Urinary bladder (tissue), 4 donors: Measurements from ENCODE around the gene TMEFF1. TPM values are rescaled to one million over a fixed set of nuclear protein-coding genes. Genes with fewer than 3 reads are reported as not detected.
"Not testable (repeated sequence)": the region's sequence is repeated elsewhere in the genome, so short reads cannot be mapped to it uniquely, and the experiment has no call there.

Experiments
- DNase-seq: peaks from one replicate; pipeline ENCODE4 v3.0.0-alpha.2; 2015; ENCODE audit errors: extremely low spot score
- H3K27ac ChIP-seq: one replicate; pipeline ENCODE4 v1.5.1; 2013; ENCODE audit warnings: low read depth, mild to moderate bottlenecking, moderate library complexity
- H3K36me3 ChIP-seq: one replicate; pipeline ENCODE4 v1.6.1; 2013; ENCODE audit warnings: mild to moderate bottlenecking, moderate library complexity; ENCODE audit not compliant: insufficient read depth
- H3K4me1 ChIP-seq: one replicate; pipeline ENCODE4 v1.6.1; 2013; ENCODE audit warnings: mild to moderate bottlenecking, moderate library complexity; ENCODE audit not compliant: insufficient read depth
- H3K4me3 ChIP-seq: one replicate; pipeline ENCODE4 v1.5.1; 2013; ENCODE audit warnings: low read depth, low read length
- WGBS: extraction: QIAGEN DNeasy Blood & Tissue Kit; methylation state at CpG from one replicate; pipeline ENCODE4 v1.1.7; 2013; 5-methylcytosine and 5-hydroxymethylcytosine counted together
- polyA plus RNA-seq: library from polyadenylated mRNA; stranded (reverse); fragments of 200-250 nt; gene quantifications from one replicate; pipeline ENCODE4 v1.2.3, GENCODE V29; 2013
- total RNA-seq: library from RNA; depleted of rRNA; stranded (reverse); fragments of >200 nt; gene quantifications from one replicate; pipeline ENCODE4 v1.2.3, GENCODE V29; 2014
- donor health status: healthy with polysubstance abuse.
- donor health status: healthy.

Gene TMEFF1
- total and polyA plus RNA-seq, 2 donors: 0.24 to 2.0 TPM

DNA sequence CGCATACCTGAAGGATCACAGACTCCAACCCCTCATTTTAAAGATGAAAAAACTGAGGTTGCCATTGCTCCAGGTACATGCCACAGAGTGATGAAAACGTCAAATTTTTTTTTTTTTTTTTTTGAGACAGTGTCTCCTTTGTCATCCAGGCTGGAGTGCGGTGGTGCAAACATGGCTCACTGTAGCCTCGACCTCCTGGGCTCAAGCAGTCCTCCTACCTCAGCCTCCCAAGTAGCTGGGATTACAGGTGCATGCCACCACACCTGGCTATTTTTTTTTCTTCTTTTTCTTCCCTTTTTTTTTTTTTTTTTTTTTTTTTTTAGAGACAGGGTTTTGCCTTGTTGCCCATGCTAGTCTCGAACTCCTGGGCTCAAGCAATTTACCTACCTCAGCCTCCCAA, 32.5 kb upstream of the TMEFF1 start:
- 95% methylated on average over 5 of the region's 5 CpGs for WGBS
- H3K4me3 ChIP-seq, H3K27ac ChIP-seq, H3K4me1 ChIP-seq, H3K36me3 ChIP-seq, DNase-seq: not testable (repeated sequence)

DNA sequence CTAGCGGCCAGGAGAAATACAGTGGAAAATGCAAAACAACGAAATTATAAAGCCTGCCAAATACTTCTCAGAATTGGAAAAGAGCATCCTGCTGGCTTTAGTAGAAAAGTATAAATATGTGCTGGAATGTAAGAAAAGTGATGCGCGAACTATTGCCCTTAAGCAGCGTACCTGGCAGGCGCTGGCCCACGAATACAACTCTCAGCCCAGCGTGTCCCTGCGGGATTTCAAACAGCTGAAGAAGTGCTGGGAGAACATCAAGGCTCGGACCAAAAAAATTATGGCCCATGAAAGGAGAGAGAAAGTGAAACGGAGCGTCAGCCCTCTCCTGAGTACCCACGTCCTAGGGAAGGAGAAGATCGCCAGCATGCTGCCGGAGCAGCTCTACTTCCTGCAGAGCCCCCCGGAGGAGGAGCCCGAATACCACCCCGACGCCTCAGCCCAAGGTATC, 31.0 kb upstream of the TMEFF1 start:
- no peak for DNase-seq
- 82% methylated on average over 19 of the region's 19 CpGs for WGBS
- Histone ChIP-seq H3K4me3 (no peak overlapping the region), H3K4me1 (no peaks in the 10 kb centered on the region), H3K36me3 (no peaks in the 10 kb centered on the region), H3K27ac (no peak overlapping the region)

DNA sequence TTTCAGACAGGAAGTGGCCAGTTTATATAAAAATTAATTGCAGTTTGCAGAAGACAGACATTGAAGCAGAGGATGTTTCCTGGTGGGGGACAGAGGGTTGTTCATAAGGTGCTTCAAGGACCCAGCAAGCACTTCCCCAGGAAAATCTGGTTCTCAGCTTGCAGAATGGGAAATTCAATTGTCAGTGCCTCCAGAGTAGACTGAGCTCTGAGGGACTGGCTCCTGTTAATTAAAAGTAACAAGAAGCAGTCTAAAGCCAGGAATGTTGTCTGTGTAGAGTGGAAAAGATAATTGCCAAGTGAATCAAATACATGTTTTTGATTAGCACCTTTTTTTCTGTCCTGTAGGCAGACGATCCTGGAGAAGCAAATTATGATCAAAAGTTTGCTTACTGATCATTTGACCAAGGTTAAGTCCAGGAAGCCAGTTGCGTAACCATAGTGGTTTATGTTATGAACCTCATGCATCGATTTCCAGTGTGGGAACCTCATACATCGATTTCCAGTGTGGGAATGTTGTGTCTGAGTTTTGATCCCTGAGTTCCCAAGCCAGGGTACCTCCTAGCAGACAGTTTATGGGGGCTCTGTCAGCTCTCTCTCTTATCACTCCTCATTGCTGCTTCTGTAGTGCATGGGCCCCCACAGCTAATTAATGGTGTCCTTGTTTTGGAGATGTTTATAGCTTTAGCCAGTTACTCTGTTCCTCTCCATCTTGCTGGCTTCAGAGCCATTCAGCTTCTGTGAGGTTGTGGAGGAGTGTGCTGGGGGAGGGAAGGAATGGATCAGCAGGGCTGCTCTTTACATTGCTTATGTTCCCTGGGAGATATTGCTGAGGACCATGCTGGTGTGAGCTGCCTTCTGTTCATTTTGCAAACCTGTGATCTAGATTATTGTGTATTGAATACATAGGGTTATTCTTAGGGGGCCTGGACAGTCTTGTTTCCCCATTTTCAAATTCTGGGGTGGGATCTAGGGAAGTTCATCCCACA, 28.9 kb upstream of the TMEFF1 start:
- Histone ChIP-seq H3K4me1 (no peaks in the 10 kb centered on the region), H3K4me3 (no peak overlapping the region), H3K36me3 (no peaks in the 10 kb centered on the region), H3K27ac (no peak overlapping the region)
- WGBS: 54% methylated on average over 4 of the region's 4 CpGs
- no peak for DNase-seq

DNA sequence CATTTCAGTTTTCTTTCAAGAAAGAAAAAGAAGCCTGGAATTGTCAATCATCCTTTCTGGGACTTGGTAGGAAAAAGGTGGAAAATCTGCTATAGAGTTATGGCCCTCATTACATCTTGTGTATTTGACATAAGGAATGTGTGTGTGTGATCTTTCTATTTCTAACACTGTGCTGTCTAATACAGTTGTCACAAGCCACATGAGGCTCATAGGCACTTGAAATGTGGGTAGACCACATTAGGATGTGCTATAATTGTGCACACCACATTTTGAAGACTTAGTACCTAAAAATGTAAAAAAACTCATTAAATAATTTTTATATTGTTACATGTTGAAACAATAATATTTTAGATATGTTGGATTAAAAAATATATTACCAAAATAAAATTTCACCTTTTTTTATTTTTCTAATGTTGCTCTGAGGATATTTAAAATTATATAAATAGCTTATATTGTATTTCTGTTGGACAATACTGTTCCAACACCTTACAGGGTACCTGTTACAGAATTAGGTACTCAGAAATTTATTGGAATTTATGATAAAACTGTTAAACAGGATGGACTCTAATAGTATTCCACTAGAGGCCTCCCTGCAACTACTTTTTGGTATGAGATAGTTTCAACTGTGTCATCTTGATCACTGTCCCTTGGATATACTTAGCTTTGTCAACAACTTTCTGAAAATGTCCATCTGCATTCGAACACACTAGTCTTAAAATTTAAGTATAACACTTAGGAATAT, 27.6 kb upstream of the TMEFF1 start:
- DNase-seq: no peak
- WGBS: 51% methylated on average over 1 of the region's 1 CpG
- Histone ChIP-seq H3K27ac (no peak overlapping the region), H3K36me3 (no peaks in the 10 kb centered on the region), H3K4me3 (no peak overlapping the region), H3K4me1 (no peaks in the 10 kb centered on the region)

DNA sequence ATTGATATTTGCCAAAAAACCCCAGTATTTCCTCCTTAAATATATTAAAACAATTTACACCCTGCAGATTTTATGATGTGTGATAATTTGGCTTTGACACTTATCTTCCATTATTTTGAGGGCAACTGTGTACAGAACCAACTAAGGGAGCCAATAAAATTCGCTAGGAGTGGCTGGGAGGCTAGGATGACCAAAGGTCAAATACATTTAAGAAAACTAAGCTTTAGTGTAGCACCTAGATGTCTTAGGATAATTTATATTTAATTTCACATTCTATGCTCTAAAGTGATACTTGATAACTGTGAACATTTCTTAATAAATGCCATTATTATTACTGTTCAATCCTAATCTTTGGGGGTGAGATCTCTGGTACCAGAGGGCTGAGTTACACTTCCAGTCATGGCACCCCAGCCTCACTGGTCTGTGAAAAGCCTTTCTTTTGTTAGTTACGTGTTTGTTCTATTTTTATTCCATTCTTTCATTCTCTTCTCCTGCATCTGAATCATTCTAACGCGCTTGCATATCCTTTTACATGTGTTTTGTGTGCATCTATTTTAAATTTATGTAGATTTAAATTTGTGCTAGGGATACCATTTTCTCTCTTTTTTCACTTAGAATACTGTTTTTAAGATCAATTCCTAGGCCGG, 26.9 kb upstream of the TMEFF1 start:
- Histone ChIP-seq H3K27ac (no peak overlapping the region), H3K36me3 (no peaks in the 10 kb centered on the region), H3K4me1 (no peaks in the 10 kb centered on the region), H3K4me3 (no peak overlapping the region)
- 94% methylated on average over 5 of the region's 5 CpGs for WGBS
- DNase-seq: no peak

DNA sequence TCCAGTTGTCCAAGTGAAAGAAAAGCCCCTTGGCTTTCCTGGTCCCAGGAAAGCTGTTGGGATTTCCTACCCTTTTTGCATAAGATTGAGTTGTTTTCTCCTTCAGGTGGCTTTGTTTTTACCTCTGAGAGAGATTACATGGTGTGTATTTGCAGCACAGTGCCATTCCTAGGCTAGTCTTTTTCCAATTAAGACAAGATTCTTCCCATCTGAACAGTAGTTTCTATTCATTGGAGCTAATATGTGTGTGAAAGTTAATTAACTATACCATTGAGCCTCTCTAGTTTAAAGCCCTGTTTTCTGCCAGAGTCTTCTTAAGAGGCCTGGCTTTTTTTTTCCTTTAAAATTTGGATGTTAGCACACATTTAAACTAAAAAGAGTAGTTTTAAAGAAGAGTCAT, 25.9 kb upstream of the TMEFF1 start:
- no peaks in the 10 kb centered on the region for H3K36me3 ChIP-seq

DNA sequence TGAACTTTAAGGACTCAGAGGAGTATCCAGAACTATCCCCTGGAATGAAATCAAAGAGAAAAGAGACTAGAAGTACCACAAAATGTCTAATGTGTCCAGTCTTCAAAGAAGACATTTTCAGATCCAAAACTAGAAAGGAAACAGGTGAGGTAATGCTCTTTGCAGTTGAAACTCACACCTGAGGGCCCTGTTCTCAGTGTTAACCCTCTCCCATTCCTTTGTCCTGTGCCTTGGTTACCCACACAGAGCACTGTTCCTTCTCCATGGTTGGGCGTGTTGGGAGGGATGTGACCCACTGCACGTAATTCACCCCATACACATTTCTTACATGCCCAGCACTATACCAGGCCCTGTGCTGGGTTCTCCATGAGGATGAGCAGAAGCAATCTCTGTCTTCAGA, 24.7 kb upstream of the TMEFF1 start:
- Histone ChIP-seq H3K4me3 (no peak overlapping the region), H3K36me3 (peaks cover 1% of the 10 kb centered on the region), H3K27ac (no peak overlapping the region), H3K4me1 (no peaks in the 10 kb centered on the region)
- WGBS: 98% methylated on average over 2 of the region's 2 CpGs
- no peak for DNase-seq

More for the DNA sequence above, 25.9 kb upstream of the TMEFF1 start:
- Histone ChIP-seq H3K27ac (no peak overlapping the region), H3K4me3 (no peak overlapping the region), H3K4me1 (no peaks in the 10 kb centered on the region)
- no peak for DNase-seq

DNA sequence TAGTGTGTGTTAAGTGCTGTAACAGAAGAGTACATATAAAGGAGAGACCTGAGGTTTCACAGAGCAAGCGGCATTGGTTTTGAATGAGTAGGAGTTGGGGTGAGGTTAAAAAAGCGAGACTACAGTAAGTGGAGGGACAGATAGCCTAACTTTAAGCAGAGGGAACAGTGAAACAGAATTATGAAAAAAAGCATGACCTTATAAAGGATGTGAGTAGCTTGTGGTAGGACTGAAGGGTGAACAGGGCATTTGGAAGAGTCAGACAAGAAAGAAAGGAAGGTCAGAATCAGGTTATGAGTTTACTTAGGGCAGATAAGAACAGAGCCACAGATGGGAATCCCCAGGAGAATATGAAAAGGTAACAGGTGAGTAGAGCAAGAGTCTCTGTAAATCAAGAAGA, 23.5 kb upstream of the TMEFF1 start:
- no peak overlapping the region for H3K4me3 ChIP-seq
- no peak overlapping the region for H3K27ac ChIP-seq
- H3K36me3 ChIP-seq: peaks cover 1% of the 10 kb centered on the region
- no peak for DNase-seq
- WGBS: 96% methylated on average over 2 of the region's 2 CpGs
- no peaks in the 10 kb centered on the region for H3K4me1 ChIP-seq

DNA sequence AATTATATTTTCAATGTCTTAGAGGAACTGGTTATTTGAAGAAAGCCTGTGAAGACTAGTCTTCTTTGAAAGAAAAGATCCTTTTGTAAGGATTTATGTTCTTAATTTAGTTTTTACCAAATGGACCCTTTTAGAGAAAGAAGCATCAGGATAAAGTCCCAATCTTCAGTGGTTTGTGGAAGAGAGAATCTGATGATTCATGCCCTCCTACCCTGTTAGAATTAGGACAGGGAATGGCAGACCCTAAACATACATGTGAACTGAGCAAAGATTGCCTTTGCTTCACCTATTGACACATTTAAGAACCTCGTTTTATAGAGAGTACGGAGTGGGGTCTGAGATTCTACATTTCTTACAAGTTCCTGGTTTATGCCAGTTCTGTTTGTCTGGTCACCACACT, 20.1 kb upstream of the TMEFF1 start:
- Histone ChIP-seq H3K36me3 (peaks cover 1% of the 10 kb centered on the region), H3K27ac (no peak overlapping the region), H3K4me1 (no peaks in the 10 kb centered on the region), H3K4me3 (no peak overlapping the region)
- 94% methylated on average over 2 of the region's 2 CpGs for WGBS
- DNase-seq: no peak

DNA sequence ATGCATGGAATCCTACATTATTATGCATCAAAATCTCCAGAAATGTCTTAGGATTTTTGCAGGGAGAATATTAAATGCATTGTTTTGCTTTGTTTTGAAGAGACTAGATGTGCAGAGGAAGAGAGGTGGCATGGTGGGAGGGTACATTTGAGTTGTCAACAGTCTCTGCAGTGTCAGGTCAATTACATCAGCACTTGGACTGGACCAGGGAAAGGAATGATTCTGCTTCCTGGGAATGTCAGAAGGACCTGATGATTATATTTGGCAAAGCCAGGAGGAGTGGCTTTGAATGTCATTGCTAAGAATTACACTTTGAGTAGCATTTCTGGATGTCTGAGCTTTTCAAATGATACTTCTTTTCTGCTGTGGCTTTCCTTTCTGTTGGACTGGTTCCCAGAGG, 17.5 kb upstream of the TMEFF1 start:
- Histone ChIP-seq H3K4me1 (no peaks in the 10 kb centered on the region), H3K27ac (no peak overlapping the region), H3K36me3 (peaks cover 1% of the 10 kb centered on the region), H3K4me3 (no peak overlapping the region)
- no peak for DNase-seq

DNA sequence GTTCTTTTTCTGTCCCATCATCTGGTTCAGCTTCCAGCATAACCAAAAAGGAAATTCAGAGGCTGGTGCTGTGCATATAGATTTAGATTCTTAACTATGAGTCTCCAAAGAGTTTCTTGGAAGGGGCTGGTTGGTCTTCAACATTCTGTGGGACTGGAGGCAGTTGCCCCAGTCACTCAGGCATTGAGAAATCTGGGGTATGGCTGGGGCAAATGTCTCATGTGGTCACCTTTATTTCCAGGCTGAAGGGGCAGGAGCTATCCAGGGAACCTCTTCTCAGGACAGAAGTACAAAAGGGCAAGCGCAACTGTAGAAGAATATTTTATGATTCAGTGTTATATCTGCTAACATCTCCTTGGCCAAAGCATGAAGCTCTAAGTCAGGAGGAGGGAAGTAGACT, 15.4 kb upstream of the TMEFF1 start:
- H3K4me3 ChIP-seq: no peak overlapping the region
- 100% methylated on average over 1 of the region's 1 CpG for WGBS
- H3K36me3 ChIP-seq: peaks cover 1% of the 10 kb centered on the region

DNA sequence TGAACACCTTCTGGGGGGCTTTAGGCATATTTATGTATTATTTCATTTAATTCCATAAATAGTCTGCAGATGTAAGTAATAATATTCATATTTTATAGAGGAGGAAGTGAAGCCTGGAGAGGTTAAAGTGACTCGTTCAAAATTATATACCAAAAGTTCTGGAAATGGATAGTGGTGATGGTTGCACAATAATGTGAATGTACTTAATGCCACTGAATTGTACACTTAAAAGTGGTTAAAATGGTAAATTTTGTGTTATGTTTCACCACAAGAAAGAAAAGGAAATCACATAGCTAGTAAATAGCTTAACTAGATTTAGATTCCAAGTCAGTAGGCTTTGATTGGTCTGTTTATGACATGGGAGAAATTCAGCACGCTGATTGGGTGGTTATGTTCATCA, 13.0 kb upstream of the TMEFF1 start:
- Histone ChIP-seq H3K4me1 (no peaks in the 10 kb centered on the region), H3K4me3 (no peak overlapping the region), H3K27ac (no peak overlapping the region), H3K36me3 (no peaks in the 10 kb centered on the region)
- WGBS: 65% methylated on average over 2 of the region's 2 CpGs
- DNase-seq: no peak

More for the DNA sequence above, 15.4 kb upstream of the TMEFF1 start:
- DNase-seq: no peak
- Histone ChIP-seq H3K4me1 (no peaks in the 10 kb centered on the region), H3K27ac (no peak overlapping the region)

DNA sequence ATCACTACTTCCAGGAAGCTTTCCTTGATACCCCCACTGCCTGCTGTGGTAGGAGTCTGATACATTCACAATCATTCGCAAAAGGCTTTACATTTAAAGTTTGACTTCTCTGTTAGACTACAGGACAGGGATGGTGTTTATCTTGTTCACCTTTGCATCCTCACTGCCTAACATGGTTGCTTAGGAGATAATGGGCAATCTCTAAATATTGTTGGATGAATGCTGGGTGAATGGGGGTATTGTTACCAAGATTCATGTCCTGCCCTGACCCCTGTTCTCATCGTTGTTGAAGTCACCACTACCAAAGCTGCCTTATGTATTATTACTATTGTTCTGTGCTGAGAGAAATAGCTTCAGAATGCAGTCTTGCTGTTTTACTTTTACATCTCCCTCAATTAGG, 7.7 kb upstream of the TMEFF1 start:
- WGBS: 88% methylated on average over 2 of the region's 2 CpGs
- Histone ChIP-seq H3K4me3 (no peak overlapping the region), H3K4me1 (no peaks in the 10 kb centered on the region), H3K27ac (no peak overlapping the region), H3K36me3 (no peaks in the 10 kb centered on the region)
- DNase-seq: no peak
